HL-60 (cell line): ENCODE data around the gene LEMD2.

Source experiments
- DNase-seq, 2 experiments: peaks; one replicate each; pipeline ENCODE4 v3.0.0-alpha.2; 2010 to 2020; ENCODE audit warnings: low read depth in 1 of 2, low spot score in 1 of 2
- H3K27ac ChIP-seq: fragments of 250-450 bp; sonication (Bioruptor Pico); replicated peaks from 2 replicates; pipeline ENCODE4 v1.5.1; 2020; ENCODE audit warnings: mild to moderate bottlenecking, moderate library complexity
- H3K27me3 ChIP-seq: fragments of 250-450 bp; sonication (Bioruptor Pico); 2 replicates; pipeline ENCODE4 v1.5.1; 2021; ENCODE audit warnings: mild to moderate bottlenecking, moderate library complexity; ENCODE audit not compliant: insufficient read depth, poor library complexity, severe bottlenecking
- H3K4me3 ChIP-seq: replicated peaks from 2 replicates; pipeline ENCODE4 v1.5.1; 2011; ENCODE audit warnings: mild to moderate bottlenecking, control low read depth, low read length; ENCODE audit not compliant: insufficient read depth
- GABPA ChIP-seq: IDR thresholded peaks from 2 replicates; pipeline ENCODE4 v1.6.1; 2012; ENCODE audit warnings: low read depth
- POLR2AphosphoS5 ChIP-seq: IDR thresholded peaks from 2 replicates; pipeline ENCODE4 v1.6.1; 2012; ENCODE audit warnings: low read depth
- SPI1 ChIP-seq: IDR thresholded peaks from 2 replicates; pipeline ENCODE4 v1.6.1; 2012; ENCODE audit warnings: low read depth, mild to moderate bottlenecking, borderline replicate concordance
- TF ChIP-seq, protein P1 (sequence below): IDR thresholded peaks from 2 replicates; pipeline ENCODE4 v1.6.1; 2012; ENCODE audit warnings: low read depth; ENCODE audit not compliant: insufficient replicate concordance
- TF ChIP-seq, protein P2 (sequence below): IDR thresholded peaks from one replicate; pipeline ENCODE4 v1.5.1; 2011; ENCODE audit warnings: low read length, control low read depth, inconsistent platforms; ENCODE audit not compliant: insufficient read depth

Gene LEMD2

DNA sequence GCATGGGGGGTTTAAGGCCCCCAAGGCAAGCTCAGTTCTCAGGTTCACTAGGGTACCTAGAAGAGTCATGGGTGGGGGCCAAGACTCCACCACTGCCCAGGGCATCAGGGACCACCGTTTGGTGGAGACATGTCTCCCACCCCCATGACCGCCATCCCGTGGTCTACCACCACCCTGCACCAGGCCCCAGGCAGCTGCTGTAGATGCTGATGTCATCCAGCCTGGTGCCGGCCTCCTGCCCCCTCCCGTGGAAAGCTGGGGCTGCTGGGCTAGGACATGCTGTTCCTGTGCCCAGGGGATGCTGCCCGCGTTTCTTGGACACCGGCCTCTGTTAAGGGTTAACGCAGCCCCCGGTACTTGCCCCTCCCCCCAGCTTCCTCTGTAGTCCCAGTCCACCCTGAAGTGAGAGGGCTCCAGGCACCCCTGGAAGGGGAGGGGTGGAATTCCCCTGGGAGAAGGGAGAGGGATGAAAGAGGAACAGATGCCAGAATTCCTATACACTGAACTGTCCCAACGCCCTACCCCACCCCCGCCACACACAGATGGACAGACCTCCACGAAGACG, 42.8 kb downstream of the LEMD2 start:
- no peak overlapping the region for H3K27ac ChIP-seq
- no peak overlapping the region for H3K4me3 ChIP-seq
- DNase-seq: no peak
- TF ChIP-seq, protein P1, sequence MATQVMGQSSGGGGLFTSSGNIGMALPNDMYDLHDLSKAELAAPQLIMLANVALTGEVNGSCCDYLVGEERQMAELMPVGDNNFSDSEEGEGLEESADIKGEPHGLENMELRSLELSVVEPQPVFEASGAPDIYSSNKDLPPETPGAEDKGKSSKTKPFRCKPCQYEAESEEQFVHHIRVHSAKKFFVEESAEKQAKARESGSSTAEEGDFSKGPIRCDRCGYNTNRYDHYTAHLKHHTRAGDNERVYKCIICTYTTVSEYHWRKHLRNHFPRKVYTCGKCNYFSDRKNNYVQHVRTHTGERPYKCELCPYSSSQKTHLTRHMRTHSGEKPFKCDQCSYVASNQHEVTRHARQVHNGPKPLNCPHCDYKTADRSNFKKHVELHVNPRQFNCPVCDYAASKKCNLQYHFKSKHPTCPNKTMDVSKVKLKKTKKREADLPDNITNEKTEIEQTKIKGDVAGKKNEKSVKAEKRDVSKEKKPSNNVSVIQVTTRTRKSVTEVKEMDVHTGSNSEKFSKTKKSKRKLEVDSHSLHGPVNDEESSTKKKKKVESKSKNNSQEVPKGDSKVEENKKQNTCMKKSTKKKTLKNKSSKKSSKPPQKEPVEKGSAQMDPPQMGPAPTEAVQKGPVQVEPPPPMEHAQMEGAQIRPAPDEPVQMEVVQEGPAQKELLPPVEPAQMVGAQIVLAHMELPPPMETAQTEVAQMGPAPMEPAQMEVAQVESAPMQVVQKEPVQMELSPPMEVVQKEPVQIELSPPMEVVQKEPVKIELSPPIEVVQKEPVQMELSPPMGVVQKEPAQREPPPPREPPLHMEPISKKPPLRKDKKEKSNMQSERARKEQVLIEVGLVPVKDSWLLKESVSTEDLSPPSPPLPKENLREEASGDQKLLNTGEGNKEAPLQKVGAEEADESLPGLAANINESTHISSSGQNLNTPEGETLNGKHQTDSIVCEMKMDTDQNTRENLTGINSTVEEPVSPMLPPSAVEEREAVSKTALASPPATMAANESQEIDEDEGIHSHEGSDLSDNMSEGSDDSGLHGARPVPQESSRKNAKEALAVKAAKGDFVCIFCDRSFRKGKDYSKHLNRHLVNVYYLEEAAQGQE: no peak
- TF ChIP-seq, protein P2, sequence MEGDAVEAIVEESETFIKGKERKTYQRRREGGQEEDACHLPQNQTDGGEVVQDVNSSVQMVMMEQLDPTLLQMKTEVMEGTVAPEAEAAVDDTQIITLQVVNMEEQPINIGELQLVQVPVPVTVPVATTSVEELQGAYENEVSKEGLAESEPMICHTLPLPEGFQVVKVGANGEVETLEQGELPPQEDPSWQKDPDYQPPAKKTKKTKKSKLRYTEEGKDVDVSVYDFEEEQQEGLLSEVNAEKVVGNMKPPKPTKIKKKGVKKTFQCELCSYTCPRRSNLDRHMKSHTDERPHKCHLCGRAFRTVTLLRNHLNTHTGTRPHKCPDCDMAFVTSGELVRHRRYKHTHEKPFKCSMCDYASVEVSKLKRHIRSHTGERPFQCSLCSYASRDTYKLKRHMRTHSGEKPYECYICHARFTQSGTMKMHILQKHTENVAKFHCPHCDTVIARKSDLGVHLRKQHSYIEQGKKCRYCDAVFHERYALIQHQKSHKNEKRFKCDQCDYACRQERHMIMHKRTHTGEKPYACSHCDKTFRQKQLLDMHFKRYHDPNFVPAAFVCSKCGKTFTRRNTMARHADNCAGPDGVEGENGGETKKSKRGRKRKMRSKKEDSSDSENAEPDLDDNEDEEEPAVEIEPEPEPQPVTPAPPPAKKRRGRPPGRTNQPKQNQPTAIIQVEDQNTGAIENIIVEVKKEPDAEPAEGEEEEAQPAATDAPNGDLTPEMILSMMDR: no peak
- TF ChIP-seq SPI1 (no peak), GABPA (no peak), POLR2AphosphoS5 (no peak)
- peaks cover 18% of the 10 kb centered on the region for H3K27me3 ChIP-seq

DNA sequence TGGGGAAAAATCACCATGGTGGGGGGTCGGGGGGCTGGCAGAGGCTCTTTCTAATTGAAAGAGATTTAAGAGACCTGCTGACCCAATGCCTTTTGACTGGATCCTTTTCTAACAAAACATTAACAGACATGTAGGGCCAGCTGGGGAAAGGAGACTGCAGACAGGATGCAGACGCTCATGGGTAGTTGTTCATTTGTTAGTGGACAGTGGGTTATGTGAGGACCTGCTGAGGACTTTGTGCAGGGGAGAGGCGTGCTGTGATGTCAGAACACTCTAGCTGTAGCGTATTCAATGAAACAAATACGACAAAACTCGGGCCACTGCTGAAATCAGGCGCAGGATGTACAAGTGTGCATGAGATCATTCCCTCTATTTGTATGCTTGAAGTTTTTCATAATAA, 43.4 kb downstream of the LEMD2 start:
- DNase-seq: no peak
- peaks cover 14% of the 10 kb centered on the region for H3K27me3 ChIP-seq
- TF ChIP-seq SPI1 (no peak), POLR2AphosphoS5 (no peak), GABPA (no peak)
- TF ChIP-seq, protein P2: no peak
- TF ChIP-seq, protein P1: no peak
- no peak overlapping the region for H3K27ac ChIP-seq
- no peak overlapping the region for H3K4me3 ChIP-seq

DNA sequence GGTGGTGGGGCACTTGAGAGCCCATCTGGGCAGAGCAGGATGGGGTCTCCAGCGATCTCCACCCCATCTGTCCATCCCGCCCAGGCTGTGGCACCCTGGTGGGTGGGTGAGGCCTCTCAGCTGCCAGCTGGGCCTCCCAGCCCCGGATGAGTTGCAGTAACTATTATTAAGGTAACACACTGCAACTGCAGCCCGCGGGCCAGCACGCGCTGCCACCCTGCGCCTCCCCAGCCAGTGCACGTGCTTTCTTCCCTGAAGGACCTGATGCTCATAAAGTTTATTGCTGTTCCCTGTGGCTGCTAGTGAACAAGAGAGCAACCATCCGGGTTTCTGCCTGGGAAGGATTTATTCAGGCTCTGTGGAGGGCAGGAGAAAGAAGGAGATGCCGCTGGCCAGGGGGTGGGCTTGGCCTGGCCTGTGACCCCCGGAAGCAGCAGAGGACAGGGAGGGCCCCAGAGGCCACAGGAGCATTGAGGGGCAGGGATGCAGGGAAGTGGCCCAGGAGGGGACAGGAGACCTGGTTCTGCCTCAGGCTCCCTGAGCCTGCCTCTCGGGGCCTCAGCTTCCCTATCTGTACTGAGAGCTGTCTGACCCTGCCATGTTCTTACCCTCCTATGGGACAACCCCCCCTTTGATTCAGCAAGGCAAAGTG, 43.9 kb downstream of the LEMD2 start:
- Histone ChIP-seq H3K4me3 (no peak overlapping the region), H3K27ac (no peak overlapping the region), H3K27me3 (peaks cover 14% of the 10 kb centered on the region)
- no peak for DNase-seq
- TF ChIP-seq SPI1 (no peak), POLR2AphosphoS5 (no peak), GABPA (no peak)
- TF ChIP-seq, protein P2: no peak
- TF ChIP-seq, protein P1: no peak
